ENCODE results near the gene APBA3. TPM values are rescaled to one million over a fixed set of nuclear protein-coding genes. Genes with fewer than 3 reads are reported as not detected.

Gene APBA3, protein sequence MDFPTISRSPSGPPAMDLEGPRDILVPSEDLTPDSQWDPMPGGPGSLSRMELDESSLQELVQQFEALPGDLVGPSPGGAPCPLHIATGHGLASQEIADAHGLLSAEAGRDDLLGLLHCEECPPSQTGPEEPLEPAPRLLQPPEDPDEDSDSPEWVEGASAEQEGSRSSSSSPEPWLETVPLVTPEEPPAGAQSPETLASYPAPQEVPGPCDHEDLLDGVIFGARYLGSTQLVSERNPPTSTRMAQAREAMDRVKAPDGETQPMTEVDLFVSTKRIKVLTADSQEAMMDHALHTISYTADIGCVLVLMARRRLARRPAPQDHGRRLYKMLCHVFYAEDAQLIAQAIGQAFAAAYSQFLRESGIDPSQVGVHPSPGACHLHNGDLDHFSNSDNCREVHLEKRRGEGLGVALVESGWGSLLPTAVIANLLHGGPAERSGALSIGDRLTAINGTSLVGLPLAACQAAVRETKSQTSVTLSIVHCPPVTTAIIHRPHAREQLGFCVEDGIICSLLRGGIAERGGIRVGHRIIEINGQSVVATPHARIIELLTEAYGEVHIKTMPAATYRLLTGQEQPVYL
- total RNA-seq, result 42.6 and 51.2 TPM in 2 replicates

DNA sequence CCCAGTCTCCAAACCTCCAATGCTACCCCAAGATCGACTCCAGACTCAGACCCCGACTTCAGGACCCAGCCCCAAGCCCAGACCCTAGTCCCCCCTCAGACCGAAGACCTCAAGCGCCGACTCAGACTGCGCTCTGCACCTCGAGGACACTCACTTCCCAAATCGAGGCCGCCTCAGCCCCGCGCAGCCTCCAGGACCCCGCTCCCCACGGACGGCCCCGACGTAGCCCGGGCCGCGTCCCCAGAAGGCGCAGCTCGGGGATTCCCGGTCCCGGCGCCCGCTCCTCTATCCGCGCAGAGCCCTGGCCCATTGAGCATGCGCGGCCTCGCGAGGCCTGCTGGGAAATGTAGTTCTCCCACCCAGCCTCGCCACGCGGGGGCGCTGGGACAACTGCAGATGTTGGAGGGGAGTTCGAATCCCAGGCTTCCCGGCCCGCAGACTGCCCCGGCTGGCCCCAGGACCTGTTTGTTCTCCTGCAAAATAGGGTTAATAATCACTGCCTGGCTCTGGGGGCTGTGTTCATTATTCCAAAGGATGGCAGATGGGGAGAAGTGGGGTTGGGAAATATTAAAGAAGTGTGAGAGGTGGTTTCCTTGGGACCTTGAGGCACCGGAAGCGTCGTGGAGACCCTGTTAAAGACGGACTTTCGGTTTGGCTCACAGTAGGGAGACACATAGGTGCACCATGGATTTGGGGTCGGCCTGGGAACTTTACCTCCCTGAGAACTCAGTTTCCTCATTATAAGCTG lies at the start of gene APBA3:
TSS of gene APBA3 (minus strand) at position 311 of the 748 bp plus-strand sequence. CDS start 1,428 bp downstream, outside the sequence.
- H3K4me1 Mint-ChIP-seq, result peaks cover 41% of the 10 kb centered on the region
- TF ChIP-seq, protein P1, sequence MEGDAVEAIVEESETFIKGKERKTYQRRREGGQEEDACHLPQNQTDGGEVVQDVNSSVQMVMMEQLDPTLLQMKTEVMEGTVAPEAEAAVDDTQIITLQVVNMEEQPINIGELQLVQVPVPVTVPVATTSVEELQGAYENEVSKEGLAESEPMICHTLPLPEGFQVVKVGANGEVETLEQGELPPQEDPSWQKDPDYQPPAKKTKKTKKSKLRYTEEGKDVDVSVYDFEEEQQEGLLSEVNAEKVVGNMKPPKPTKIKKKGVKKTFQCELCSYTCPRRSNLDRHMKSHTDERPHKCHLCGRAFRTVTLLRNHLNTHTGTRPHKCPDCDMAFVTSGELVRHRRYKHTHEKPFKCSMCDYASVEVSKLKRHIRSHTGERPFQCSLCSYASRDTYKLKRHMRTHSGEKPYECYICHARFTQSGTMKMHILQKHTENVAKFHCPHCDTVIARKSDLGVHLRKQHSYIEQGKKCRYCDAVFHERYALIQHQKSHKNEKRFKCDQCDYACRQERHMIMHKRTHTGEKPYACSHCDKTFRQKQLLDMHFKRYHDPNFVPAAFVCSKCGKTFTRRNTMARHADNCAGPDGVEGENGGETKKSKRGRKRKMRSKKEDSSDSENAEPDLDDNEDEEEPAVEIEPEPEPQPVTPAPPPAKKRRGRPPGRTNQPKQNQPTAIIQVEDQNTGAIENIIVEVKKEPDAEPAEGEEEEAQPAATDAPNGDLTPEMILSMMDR (IDR thresholded peaks at IDR 0.05), result peak; percentile 50
- peak; percentile 98 for DNase-seq
- peak; percentile 51 for ATAC-seq (ENCODE audit: low read depth)
- H3K27ac Mint-ChIP-seq, result peak within 1 kb of the TSS; percentile 100
- H3K27me3 Mint-ChIP-seq, result no peaks in the 10 kb centered on the region
- peak within 1 kb of the TSS; percentile 96 for H3K4me3 Mint-ChIP-seq
- intact Hi-C loops (cut with micrococcal nuclease), result loop anchor here (1.0 to 5.0 kb wide), 15 partner anchors 41 to 1921 kb away; partner anchors contain the start of genes CHAF1A, DAPK3, DPP9 and FZR1
- H3K9me3 Mint-ChIP-seq, result no peaks in the 10 kb centered on the region
- CTCF ChIA-PET, result interaction anchor here (0.6 to 3.5 kb wide), 8 partner anchors 11 to 378 kb away, joined by 3 to 27 read pairs (median 4); no protein-coding TSS in a partner anchor
- POLR2A ChIA-PET, result interaction anchor here (0.6 to 4.0 kb wide), 22 partner anchors 11 to 1928 kb away, joined by 3 to 84 read pairs (median 7); partner anchors contain the start of genes DAPK3, EEF2, HDGFL2 and MPND
- peaks cover 43% of the 10 kb centered on the region for H3K36me3 Mint-ChIP-seq (ENCODE audit: low read depth)

DNA sequence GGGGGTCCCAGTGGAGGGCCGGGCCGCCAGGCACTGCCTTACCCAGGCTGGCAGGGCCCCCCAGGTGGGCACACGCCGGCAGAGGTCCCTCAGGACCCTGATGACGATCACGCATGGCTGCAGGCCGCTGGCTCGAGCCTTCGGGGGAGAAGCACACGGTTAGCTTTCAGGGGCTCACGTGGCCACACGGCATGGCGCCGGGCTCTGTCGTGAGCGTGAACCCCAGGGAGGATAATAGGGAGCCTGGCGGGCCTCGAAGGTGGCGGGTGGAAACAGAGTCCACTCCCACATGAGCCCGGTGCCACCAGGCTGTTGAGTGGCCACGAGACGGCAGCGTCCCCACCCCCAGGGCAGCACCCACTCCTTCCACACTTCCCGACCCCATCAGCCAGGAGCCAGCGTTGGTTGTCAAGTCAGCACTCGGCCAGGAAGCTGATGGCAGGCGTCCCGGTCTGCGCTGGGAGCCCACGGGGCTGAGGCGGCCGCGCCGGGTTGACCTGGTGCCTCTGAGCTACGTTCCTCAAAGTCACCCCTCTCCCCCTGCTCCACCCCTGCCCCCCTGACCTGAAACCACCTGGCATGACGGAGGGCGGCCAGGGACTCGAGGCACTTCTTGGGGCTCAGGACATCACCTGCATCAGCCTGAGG lies 49.3 kb upstream of the APBA3 start:
- peak; percentile 71 for DNase-seq
- Mint-ChIP-seq H3K36me3 (ENCODE audit: low read depth) (peaks cover 1% of the 10 kb centered on the region), H3K4me1 (peaks cover 62% of the 10 kb centered on the region), H3K27ac (peak overlapping the region; percentile 77), H3K9me3 (peaks cover 4% of the 10 kb centered on the region), H3K27me3 (no peaks in the 10 kb centered on the region), H3K4me3 (peak overlapping the region; percentile 59)
- TF ChIP-seq, protein P1 (IDR thresholded peaks at IDR 0.05), result no peak
- peak; percentile 67 for ATAC-seq (ENCODE audit: low read depth)
- ChIA-PET POLR2A (interaction anchor here (0.5 to 3.8 kb wide), 8 partner anchors 11 to 419 kb away, joined by 3 to 84 read pairs (median 3); partner anchors contain the start of genes APBA3, EBI3 and MRPL54), CTCF (interaction anchor here (1.3 to 2.6 kb wide), 2 partner anchors 12 to 48 kb away, joined by 4 to 17 read pairs; partner anchors contain the start of gene MRPL54)
- intact Hi-C loops (cut with micrococcal nuclease), result loop anchor here (1.0 to 5.0 kb wide), 6 partner anchors 10 to 176 kb away; partner anchors contain the start of genes DAPK3, EEF2 and MRPL54

DNA sequence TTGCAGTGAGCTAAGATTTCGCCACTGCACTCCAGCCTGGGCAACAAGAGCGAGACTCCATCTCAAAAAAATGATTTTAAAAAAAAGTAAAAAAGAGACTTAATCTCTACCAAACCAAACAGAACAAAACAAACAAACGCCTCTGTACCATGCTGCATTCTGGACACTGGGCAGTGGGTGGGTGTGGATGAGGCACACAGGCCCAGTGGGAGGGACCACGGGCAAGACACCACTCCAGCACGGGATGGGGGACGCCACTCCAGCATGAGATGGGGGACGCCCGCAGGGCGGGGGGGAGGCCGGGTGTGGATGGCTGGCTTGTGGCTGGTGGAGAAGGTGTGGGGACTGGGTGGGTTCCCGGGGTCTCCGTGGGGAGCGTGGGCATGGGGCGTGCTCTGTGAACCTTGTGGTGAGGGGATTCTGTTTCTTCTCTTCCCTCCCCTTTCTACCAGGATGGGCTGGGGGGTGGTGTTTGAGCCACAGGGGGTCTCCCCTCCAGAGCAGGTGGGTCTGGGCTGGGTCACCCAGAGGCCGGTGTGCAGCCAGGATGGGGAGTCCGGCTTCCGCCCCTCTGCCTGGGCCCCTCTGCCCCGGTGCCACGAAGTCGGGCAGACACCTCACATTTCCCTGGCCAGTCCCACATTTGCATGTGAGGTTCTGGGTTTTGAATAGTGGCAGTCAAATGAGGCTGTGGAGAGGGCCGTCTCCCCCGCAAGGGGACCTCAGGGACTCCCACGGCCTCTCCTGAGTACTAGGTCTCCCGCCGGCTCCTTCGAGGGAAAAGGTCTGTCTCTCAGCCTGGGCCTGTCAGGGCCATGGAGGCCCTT lies 48.6 kb upstream of the APBA3 start:
- DNase-seq, result no peak
- H3K27ac Mint-ChIP-seq, result peak overlapping the region; percentile 77
- H3K36me3 Mint-ChIP-seq (ENCODE audit: low read depth), result peaks cover 1% of the 10 kb centered on the region
- H3K9me3 Mint-ChIP-seq, result peaks cover 4% of the 10 kb centered on the region
- no peaks in the 10 kb centered on the region for H3K27me3 Mint-ChIP-seq
- intact Hi-C loops (cut with micrococcal nuclease), result loop anchor here (1.0 to 5.0 kb wide), 6 partner anchors 9 to 177 kb away; partner anchors contain the start of genes DAPK3, EEF2 and MRPL54
- TF ChIP-seq, protein P1 (IDR thresholded peaks at IDR 0.05), result no peak
- peak overlapping the region; percentile 52 for H3K4me3 Mint-ChIP-seq
- ATAC-seq (ENCODE audit: low read depth), result peak; percentile 66
- ChIA-PET POLR2A (interaction anchor here (0.6 to 3.8 kb wide), 7 partner anchors 9 to 1199 kb away, joined by 3 to 84 read pairs (median 3); partner anchors contain the start of genes APBA3, EBI3 and MRPL54), CTCF (interaction anchor here (1.3 to 1.7 kb wide), 2 partner anchors 47 to 48 kb away, joined by 4 to 5 read pairs; partner anchors contain the start of genes APBA3 and MRPL54)
- H3K4me1 Mint-ChIP-seq, result peaks cover 62% of the 10 kb centered on the region
